GM12873 (cell line): ENCODE data around the gene CETP.

ENCODE experiments used
- TF ChIP-seq, protein P1 (sequence below): IDR thresholded peaks from 2 replicates; pipeline ENCODE4 v1.5.1; 2012; ENCODE audit warnings: low read depth, mild to moderate bottlenecking, moderate library complexity, low read length, control low read depth; ENCODE audit not compliant: insufficient read depth; ENCODE audit errors: missing control alignments

CETP gene

DNA sequence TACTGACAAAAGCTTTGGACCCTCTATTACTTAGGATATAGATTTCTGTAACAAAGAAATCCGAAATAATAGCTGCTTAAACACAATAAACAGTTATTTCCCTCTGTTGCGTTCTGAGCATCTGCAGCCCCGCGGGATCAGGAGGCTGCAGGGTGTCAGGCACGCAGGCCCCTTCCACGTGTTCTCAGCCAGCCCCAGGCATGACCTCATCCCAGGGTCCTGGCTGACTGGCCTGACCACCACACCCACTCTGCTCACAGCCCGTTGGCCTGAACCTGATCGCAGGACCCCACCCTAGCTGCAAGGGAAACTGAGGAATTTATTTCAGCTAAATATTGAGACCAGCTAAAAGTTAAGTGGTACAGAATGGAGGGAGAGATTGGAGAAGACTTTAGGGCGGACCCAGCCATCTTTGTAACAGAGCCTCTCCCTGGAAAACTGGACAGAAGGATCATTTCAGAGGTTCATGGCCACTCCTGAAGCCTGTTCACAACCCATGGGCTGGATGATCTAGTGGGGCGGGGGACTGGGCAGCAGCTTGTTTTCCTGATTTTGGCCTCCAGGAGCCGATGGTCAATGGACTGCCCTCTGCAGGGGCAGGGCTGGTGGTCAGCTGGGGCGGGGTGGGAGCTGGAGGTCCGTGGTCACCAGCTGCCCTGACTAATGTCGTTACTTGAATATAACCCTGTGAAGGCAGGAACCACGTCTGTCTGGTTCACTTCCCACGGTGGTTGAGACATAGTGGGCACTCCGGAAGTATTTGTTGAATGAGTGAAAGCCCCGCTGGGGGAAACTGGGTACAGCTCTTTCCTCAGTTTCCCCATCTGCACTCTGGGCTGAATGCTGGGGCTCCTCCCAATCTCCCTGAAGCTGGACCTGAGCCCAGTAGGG is 10.9 kb downstream of the CETP start:
- TF ChIP-seq, protein P1, sequence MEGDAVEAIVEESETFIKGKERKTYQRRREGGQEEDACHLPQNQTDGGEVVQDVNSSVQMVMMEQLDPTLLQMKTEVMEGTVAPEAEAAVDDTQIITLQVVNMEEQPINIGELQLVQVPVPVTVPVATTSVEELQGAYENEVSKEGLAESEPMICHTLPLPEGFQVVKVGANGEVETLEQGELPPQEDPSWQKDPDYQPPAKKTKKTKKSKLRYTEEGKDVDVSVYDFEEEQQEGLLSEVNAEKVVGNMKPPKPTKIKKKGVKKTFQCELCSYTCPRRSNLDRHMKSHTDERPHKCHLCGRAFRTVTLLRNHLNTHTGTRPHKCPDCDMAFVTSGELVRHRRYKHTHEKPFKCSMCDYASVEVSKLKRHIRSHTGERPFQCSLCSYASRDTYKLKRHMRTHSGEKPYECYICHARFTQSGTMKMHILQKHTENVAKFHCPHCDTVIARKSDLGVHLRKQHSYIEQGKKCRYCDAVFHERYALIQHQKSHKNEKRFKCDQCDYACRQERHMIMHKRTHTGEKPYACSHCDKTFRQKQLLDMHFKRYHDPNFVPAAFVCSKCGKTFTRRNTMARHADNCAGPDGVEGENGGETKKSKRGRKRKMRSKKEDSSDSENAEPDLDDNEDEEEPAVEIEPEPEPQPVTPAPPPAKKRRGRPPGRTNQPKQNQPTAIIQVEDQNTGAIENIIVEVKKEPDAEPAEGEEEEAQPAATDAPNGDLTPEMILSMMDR, result no peak

DNA sequence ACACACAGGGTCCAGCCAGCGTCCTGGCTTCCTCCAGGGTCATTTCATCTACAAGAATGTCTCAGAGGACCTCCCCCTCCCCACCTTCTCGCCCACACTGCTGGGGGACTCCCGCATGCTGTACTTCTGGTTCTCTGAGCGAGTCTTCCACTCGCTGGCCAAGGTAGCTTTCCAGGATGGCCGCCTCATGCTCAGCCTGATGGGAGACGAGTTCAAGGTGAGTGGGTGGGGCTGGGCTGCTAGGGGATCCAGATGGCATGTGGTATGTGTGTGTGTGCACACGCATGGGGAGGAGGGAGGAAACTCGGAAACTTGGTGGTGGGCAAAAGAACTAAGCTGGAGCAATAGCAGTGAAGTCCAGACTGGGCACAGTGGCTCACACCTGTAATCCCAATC is 11.5 kb downstream of the CETP start:
- TF ChIP-seq, protein P1, result no peak

DNA sequence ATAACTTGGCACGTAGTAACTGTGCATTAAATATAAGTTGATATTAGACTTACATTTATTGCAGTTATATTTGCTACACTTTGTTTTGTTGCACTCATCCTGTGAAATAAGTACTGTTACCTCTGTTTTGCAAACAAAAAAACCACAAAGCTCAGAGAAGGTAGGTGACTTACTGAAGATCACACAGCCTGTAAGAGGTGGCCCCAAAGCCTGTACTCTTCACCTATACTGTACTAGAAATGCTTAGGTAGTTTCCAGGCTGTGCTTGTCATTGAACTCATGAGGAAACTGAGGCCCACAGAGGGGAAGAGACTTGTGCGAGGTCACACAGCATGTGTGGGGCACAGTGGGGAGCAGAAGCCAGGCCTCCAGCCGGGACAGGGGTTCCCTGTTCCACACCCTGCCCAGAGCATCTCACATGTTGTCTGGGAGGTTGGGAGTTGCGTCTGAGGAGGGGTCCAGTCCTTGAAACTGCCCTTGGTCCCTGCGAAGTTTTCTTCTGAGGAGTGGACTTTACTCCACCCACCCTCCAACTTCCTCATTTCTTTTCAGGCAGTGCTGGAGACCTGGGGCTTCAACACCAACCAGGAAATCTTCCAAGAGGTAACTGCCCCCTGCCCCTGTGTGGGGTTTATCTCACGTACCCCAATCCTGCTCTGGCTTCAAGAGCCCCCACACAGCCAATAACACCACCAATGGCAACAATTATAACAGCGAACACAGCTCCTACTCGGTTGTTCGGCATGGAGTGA is 13.0 kb downstream of the CETP start:
- TF ChIP-seq, protein P1, result no peak

DNA sequence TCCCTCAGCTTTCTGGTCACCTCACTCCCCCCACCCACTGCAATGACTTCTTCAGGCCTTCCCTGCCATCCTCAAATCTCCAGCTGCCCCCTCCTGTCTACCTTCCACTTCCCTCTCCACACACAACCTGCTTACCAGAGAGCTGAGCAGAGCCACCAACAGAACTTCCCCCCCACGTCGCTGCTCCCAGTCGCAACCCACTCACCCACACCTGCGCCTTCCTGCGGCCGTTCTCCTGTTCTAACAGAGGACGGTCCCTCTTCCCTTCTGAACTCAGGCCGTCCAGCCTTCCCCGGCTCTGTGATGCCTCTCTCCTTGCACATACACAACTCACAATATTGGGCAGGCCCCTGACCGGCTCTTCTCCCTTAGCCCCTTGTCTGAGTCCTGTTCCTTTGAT is 14.0 kb downstream of the CETP start:
- TF ChIP-seq, protein P1, result no peak

DNA sequence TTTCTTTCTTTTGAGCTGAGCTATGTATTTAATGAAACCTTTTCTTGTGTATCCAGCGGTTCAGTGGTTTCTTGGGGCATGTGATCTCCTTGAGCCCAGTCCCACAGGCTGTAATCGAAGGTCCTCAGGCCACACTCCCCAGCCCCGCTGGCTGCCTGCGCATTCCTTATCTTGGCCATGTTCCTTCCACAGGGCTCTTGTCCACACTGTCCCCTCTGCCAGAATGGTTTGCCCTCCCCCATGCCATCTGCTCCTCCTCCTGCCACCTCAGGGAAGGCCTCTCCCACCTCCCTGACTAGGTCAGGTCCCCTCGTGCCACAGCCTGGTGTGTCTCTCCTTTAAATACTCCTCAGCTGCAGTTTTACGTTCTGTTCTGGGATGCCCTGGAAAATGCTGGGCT is 15.5 kb downstream of the CETP start:
- TF ChIP-seq, protein P1, result no peak

DNA sequence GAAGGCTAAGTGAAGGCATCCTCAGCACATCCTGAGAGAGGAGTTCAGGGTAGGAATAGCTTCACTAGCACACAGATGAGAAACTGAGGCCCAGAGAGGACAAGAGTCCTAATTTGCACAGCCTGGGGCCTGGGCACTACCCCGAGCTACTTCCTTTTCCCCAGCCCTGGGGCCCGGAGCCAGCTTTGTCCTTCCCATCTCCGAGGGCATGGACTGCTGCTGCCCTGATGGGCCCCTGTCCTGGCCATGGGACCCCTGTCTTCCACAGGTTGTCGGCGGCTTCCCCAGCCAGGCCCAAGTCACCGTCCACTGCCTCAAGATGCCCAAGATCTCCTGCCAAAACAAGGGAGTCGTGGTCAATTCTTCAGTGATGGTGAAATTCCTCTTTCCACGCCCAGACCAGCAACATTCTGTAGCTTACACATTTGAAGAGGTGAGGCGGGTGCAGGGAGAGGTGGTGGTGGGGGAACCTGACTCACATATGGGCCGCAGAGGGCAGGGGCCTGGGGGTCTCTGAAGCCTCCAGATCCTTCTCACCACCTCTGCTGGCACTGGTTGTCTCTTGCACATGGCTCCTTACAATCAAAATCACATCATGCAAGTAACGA is 16.2 kb downstream of the CETP start:
- TF ChIP-seq, protein P1, result no peak

DNA sequence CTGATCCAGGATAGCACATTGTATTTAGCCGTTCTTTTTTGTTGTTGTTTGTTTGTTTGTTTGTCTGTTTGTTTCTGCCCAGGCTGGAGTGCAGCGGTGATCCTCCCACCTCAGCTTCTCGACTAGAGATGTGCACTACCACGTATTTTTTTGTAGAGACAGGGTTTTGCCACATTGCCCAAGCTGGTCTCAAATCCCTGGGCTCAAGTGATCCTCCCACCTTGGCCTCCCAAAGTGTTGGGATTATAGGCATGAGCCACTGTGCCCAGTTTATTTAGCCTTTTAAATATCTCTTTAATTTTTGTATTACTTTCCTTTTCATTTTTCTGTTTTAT is 18.4 kb downstream of the CETP start:
- TF ChIP-seq, protein P1, result no peak
